Measurements from ENCODE around the gene GOLGA8G.
"Not testable (repeated sequence)": the region's sequence is repeated elsewhere in the genome, so short reads cannot be mapped to it uniquely, and the experiment has no call there.

The GOLGA8G gene, protein sequence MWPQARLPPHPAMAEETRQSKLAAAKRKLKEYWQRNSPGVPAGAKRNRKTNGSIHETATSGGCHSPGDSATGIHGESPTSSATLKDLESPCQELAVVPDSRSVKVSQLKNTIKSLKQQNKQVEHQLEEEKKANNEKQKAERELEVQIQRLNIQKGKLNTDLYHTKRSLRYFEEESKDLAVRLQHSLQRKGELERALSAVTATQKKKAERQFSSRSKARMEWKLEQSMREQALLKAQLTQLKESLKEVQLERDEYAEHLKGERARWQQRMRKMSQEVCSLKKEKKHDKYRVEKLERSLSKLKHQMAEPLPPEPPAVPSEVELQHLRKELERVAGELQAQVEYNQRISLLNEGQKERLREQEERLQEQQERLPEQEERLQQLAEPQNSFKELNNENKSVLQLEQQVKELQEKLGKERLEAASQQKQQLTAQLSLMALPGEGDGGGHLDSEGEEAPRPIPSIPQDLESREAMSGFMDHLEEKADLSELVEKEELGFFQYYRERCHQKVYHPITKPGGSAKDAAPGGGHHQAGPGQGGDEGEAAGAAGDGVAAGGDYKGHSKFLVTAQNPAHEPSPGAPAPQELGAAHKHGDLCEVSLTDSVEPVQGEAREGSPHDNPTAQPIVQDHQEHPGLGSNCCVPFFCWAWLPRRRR

DNA sequence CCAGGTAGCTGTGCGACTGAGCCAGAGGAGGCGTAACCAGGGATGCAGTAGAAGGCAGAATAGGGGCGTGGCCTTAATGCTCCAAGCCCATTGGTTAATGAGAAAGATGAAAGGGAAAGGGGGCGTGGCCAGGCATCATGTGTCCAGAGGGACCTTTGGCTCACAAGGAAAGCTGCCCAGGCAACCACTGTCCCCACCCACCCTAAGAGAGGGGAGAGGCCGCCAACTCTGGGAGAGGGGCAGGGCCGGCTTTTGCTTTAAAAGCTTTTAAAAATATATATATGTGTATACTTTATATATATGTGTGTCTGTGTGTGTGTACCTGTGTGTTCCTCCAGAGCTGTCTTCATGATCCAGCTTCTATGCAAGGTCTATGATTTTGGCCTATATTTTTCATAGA, at the start of gene GOLGA8G:
GOLGA8G (minus strand) TSS at position 18 of the 400 bp plus-strand sequence. CDS start 62 bp downstream, outside the sequence.
- DNase-seq (ENCODE audit: low read depth); H3K4me3 ChIP-seq (ENCODE audit: control insufficient read depth, low read depth, low read length): not testable (repeated sequence)

DNA sequence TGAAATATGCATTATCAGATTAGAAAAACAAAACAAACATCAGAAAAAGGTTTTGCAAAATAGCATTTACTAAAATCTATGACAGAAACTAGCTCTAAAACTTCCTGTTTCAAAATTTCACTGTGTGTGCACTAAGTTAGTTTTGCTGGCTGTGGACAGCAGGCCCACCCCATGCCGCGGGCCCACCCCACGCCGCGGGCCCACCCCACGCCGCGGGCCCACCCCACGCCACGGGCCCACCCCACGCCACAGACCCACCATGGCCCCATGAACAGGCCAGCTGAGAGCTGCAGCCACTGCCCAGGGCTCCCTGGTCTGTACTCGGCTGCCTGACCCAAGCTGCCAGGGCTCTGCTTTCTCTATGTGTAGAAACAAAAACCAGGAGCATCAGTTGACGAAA, 40.6 kb upstream of the GOLGA8G start:
- not testable (repeated sequence) for H3K4me3 ChIP-seq (ENCODE audit: control insufficient read depth, low read depth, low read length); DNase-seq (ENCODE audit: low read depth)

DNA sequence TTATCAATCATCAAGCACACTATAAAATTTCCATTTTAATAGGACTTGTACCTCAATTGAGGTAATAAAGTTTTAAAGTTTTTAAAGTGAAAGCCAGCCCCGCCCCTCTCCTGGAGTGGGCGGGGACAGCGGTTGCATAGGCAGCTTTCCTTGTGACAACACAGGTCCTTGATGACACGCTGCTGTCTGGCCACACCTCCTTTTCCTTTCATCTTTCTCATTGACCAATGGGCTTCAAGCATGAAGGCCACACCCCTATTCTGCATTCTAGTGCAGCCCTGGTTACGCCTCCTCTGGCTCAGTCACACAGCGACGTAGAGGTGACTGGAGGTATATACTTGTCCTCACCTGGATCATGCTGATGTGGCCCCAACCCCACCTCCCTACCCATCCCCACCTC, 20.5 kb upstream of the GOLGA8G start, which contains the start of gene GOLGA6L25:
GOLGA6L25 (plus strand) TSS at position 301 of the 400 bp plus-strand sequence; CDS start at position 362, 61 bp downstream.
- not testable (repeated sequence) for H3K4me3 ChIP-seq (ENCODE audit: control insufficient read depth, low read depth, low read length); DNase-seq (ENCODE audit: low read depth)

DNA sequence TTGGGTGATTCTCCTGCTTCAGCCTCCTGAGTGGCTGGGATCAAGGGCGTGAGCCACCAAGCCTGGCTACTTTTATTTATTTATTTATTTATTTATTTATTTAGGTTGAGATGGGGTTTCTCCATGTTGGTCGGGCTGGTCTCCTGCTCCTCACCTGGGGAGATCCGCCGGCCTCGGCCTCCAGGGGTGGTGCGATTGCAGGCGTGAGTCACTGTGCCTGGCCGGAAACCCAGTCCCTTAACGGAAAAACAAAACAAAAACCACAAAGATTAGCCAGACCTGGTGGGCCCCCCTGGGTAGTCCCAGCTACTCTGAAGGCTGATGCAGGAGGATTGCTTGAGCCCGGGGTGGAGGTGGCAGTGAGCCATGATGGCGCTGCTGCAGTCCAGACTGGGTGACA, 17.6 kb downstream of the GOLGA8G start:
- not testable (repeated sequence) for DNase-seq (ENCODE audit: low read depth); H3K4me3 ChIP-seq (ENCODE audit: control insufficient read depth, low read depth, low read length)

DNA sequence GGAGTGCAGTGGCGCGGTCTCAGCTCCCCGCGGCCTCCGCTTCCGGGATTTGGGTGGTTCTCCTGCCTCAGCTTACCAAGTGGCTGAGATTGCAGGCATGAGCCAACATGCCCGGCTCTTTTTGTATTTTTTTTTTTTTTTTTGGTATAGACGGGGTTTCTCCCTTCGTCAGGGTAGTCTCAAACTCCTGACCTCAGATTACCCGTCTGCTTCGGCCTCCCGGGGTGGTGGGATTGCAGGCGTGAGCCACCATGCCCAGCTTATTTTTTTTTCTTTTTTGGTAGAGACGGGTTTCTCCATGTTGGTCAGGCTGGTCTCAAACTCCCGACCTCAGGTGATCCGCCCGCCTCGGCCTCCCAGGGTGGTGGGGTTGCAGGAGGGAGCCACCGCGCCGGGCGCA, 18.6 kb downstream of the GOLGA8G start:
- H3K4me3 ChIP-seq (ENCODE audit: control insufficient read depth, low read depth, low read length); DNase-seq (ENCODE audit: low read depth): not testable (repeated sequence)

DNA sequence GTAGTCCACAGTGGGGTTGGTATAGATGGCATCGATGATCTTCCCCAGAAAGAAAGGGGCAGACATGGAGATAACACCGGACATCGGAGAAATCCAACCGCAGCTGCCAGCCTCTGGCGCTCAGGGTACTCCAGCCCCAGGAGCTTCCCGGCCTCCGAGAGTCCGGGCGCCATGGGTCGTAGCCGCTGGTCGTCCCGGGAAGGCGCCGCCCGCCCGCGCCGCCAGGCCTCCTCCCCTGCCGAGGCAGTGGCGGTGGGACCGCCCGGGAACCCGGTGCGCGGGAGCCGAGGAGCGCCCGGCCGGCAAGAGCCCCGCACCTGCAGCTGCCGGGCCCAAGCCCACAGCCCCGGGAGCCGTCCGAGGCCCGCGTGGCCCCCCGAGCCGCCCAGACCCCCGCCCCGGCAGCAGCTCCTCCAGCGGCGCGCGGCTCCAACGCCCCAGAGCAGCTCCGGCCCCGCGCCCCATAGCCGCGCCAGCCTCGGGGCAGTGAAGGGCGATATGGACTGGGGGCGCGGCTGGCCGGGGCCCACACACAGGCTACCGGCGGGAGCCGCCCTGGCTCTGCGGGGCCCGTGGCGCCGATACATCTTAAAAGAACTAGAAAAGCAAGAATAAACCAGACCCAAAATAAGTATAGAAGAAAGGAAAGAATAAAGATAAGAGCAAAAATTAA, 24.4 kb downstream of the GOLGA8G start:
- DNase-seq (ENCODE audit: low read depth); H3K4me3 ChIP-seq (ENCODE audit: control insufficient read depth, low read depth, low read length): not testable (repeated sequence)

DNA sequence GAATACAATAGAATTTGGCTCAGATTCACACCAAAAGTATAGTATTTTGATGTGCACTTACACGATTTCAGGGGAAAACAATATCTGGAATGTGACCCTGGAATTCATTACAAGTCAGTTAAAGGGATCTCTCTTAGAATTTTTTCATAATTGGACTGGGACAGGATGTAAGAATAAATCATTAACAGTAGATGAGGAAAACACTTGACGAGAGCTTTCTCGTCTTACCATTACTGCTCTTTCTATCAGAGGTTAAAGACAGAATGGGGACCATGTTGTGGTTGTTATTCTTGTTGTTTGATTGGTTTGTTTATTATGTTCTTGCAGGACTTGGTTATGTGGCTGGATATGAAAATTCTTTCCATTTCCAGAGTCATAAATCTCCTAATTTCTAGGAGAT, 51.4 kb downstream of the GOLGA8G start:
- not testable (repeated sequence) for DNase-seq (ENCODE audit: low read depth); H3K4me3 ChIP-seq (ENCODE audit: control insufficient read depth, low read depth, low read length)

Measured in fibroblast of mammary gland (primary cell).